WTC11 (cell line): ENCODE results near the gene ZFAND3. TPM values are rescaled to one million over a fixed set of nuclear protein-coding genes. Genes with fewer than 3 reads are reported as not detected.

Experiments used
- ATAC-seq: fragments of 200-7000 bp; cut with Tn5 transposase; 2 replicates; pipeline ENCODE4 v1.10.0; 2021; ENCODE audit warnings: mild to moderate bottlenecking, moderate library complexity
- CTCF ChIA-PET: fragments of 300-600 bp; sonication (Branson Sonifier 250); formaldehyde crosslinking; loops from one replicate; lab custom pipeline; 2021; ENCODE audit warnings: antibody characterized with exemption; lab: Charles Lee
- POLR2A ChIA-PET: fragments of 350-600 bp; sonication (Branson Sonifier 250); formaldehyde crosslinking; loops from one replicate; lab custom pipeline; 2021; ENCODE audit warnings: antibody characterized with exemption; lab: Charles Lee
- DNase-seq: peaks from one replicate; pipeline ENCODE4 v3.0.0; 2021; ENCODE audit warnings: low spot score
- H3K27ac Mint-ChIP-seq: 2 replicates; pipeline ENCODE4 v1.8.0; 2021; ENCODE audit warnings: mixed read lengths
- H3K27me3 Mint-ChIP-seq: 2 replicates; pipeline ENCODE4 v1.8.0; 2021; ENCODE audit warnings: low read depth, mild to moderate bottlenecking, moderate library complexity, mixed read lengths
- H3K36me3 Mint-ChIP-seq: 2 replicates; pipeline ENCODE4 v1.8.0; 2021; ENCODE audit warnings: mixed read lengths
- H3K4me1 Mint-ChIP-seq: 2 replicates; pipeline ENCODE4 v1.8.0; 2022; ENCODE audit warnings: mixed read lengths
- H3K4me3 Mint-ChIP-seq: 2 replicates; pipeline ENCODE4 v1.8.0; 2021; ENCODE audit warnings: mild to moderate bottlenecking, moderate library complexity, mixed read lengths
- H3K9me3 Mint-ChIP-seq: 2 replicates; pipeline ENCODE4 v1.8.0; 2021; ENCODE audit warnings: mixed read lengths
- FOXP1 ChIP-seq: sonication (generic); formaldehyde crosslinking; IDR thresholded peaks from 2 replicates; pipeline ENCODE4 v1.8.0; 2022; ENCODE audit warnings: missing genetic modification reagents, mild to moderate bottlenecking, moderate library complexity, borderline replicate concordance
- KAT7 ChIP-seq: sonication (generic); formaldehyde crosslinking; IDR thresholded peaks from 2 replicates; pipeline ENCODE4 v1.8.1; 2023; ENCODE audit warnings: missing genetic modification reagents, mild to moderate bottlenecking, borderline replicate concordance
- OVOL2 ChIP-seq: fragments of 250-450 bp; sonication (Bioruptor Pico); IDR thresholded peaks from 2 replicates; pipeline ENCODE4 v1.9.0; 2021; ENCODE audit warnings: mild to moderate bottlenecking, borderline replicate concordance
- RELA ChIP-seq: sonication (generic); formaldehyde crosslinking; IDR thresholded peaks from 2 replicates; pipeline ENCODE4 v1.8.1; 2022; ENCODE audit warnings: missing genetic modification reagents, mild to moderate bottlenecking, borderline replicate concordance
- TCF7 ChIP-seq: sonication (generic); formaldehyde crosslinking; IDR thresholded peaks from 2 replicates; pipeline ENCODE4 v1.8.0; 2022; ENCODE audit warnings: mild to moderate bottlenecking, low read depth, missing genetic modification reagents, moderate library complexity
- ZNF232 ChIP-seq: sonication (generic); formaldehyde crosslinking; IDR thresholded peaks from 2 replicates; pipeline ENCODE4 v1.8.0; 2022; ENCODE audit warnings: mild to moderate bottlenecking, missing genetic modification reagents
- ZNF671 ChIP-seq: fragments of 250-450 bp; sonication (Bioruptor Pico); IDR thresholded peaks from 2 replicates; pipeline ENCODE4 v1.8.0; 2021; ENCODE audit warnings: mild to moderate bottlenecking
- total RNA-seq: library from RNA; stranded (reverse); gene quantifications from 3 replicates; pipeline ENCODE4 v1.2.3, GENCODE V29; 2021
- TF ChIP-seq, protein P1 (sequence below): sonication (generic); formaldehyde crosslinking; IDR thresholded peaks from 2 replicates; pipeline ENCODE4 v1.8.1; 2023; ENCODE audit warnings: mild to moderate bottlenecking, missing genetic modification reagents
- TF ChIP-seq, protein P2 (sequence below): sonication (generic); formaldehyde crosslinking; IDR thresholded peaks from 2 replicates; pipeline ENCODE4 v1.8.0; 2023; ENCODE audit warnings: mild to moderate bottlenecking, missing genetic modification reagents
- TF ChIP-seq, protein P3 (sequence below): sonication (generic); formaldehyde crosslinking; IDR thresholded peaks from 2 replicates; pipeline ENCODE4 v1.8.1; 2023; ENCODE audit warnings: mild to moderate bottlenecking, missing genetic modification reagents
- TF ChIP-seq, protein P4 (sequence below): sonication (generic); formaldehyde crosslinking; IDR thresholded peaks from 2 replicates; pipeline ENCODE4 v1.8.0; 2022; ENCODE audit warnings: mild to moderate bottlenecking, missing genetic modification reagents
- TF ChIP-seq, protein P5 (sequence below): sonication (generic); formaldehyde crosslinking; IDR thresholded peaks from 2 replicates; pipeline ENCODE4 v1.8.1; 2022; ENCODE audit warnings: mild to moderate bottlenecking, moderate library complexity, missing genetic modification reagents
- TF ChIP-seq, protein P6 (sequence below): sonication (generic); formaldehyde crosslinking; IDR thresholded peaks from 2 replicates; pipeline ENCODE4 v1.8.1; 2022; ENCODE audit warnings: low read depth, missing genetic modification reagents, borderline replicate concordance
- TF ChIP-seq, protein P7 (sequence below): fragments of 250-450 bp; sonication (Bioruptor Pico); IDR thresholded peaks from 2 replicates; pipeline ENCODE4 v1.9.0; 2021; ENCODE audit warnings: moderate library complexity, mild to moderate bottlenecking, inconsistent platforms, borderline replicate concordance
- TF ChIP-seq, protein P8 (sequence below): sonication (generic); formaldehyde crosslinking; IDR thresholded peaks from 2 replicates; pipeline ENCODE4 v1.8.1; 2023; ENCODE audit warnings: mild to moderate bottlenecking, missing genetic modification reagents, borderline replicate concordance

The ZFAND3 gene
- total RNA-seq, 1 experiment from 2014 or later: 50.3 TPM

DNA sequence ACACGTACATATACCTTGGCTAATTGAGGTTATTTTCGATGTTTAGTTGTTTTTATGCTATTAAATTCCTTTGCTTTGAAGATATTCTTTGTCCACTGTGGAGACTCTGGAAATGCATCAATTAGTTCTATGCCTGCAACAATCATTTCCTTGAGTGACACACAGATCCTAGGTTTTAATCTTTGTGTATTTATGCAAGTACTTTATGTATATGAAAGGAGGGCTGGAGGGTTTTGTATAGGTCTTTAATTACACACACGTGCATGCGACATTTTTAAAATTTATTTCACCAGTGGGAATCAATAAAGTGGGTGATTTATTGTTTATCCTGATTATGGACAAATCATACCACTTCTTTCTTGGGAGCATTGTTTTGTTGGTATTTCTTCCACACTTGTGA lies 57.3 kb downstream of the ZFAND3 start (continued):
- TF ChIP-seq, protein P1, sequence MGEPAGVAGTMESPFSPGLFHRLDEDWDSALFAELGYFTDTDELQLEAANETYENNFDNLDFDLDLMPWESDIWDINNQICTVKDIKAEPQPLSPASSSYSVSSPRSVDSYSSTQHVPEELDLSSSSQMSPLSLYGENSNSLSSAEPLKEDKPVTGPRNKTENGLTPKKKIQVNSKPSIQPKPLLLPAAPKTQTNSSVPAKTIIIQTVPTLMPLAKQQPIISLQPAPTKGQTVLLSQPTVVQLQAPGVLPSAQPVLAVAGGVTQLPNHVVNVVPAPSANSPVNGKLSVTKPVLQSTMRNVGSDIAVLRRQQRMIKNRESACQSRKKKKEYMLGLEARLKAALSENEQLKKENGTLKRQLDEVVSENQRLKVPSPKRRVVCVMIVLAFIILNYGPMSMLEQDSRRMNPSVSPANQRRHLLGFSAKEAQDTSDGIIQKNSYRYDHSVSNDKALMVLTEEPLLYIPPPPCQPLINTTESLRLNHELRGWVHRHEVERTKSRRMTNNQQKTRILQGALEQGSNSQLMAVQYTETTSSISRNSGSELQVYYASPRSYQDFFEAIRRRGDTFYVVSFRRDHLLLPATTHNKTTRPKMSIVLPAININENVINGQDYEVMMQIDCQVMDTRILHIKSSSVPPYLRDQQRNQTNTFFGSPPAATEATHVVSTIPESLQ (CRISPR knock-in tag): no peak
- TF ChIP-seq, protein P2, sequence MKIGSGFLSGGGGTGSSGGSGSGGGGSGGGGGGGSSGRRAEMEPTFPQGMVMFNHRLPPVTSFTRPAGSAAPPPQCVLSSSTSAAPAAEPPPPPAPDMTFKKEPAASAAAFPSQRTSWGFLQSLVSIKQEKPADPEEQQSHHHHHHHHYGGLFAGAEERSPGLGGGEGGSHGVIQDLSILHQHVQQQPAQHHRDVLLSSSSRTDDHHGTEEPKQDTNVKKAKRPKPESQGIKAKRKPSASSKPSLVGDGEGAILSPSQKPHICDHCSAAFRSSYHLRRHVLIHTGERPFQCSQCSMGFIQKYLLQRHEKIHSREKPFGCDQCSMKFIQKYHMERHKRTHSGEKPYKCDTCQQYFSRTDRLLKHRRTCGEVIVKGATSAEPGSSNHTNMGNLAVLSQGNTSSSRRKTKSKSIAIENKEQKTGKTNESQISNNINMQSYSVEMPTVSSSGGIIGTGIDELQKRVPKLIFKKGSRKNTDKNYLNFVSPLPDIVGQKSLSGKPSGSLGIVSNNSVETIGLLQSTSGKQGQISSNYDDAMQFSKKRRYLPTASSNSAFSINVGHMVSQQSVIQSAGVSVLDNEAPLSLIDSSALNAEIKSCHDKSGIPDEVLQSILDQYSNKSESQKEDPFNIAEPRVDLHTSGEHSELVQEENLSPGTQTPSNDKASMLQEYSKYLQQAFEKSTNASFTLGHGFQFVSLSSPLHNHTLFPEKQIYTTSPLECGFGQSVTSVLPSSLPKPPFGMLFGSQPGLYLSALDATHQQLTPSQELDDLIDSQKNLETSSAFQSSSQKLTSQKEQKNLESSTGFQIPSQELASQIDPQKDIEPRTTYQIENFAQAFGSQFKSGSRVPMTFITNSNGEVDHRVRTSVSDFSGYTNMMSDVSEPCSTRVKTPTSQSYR (CRISPR knock-in tag): no peak

DNA sequence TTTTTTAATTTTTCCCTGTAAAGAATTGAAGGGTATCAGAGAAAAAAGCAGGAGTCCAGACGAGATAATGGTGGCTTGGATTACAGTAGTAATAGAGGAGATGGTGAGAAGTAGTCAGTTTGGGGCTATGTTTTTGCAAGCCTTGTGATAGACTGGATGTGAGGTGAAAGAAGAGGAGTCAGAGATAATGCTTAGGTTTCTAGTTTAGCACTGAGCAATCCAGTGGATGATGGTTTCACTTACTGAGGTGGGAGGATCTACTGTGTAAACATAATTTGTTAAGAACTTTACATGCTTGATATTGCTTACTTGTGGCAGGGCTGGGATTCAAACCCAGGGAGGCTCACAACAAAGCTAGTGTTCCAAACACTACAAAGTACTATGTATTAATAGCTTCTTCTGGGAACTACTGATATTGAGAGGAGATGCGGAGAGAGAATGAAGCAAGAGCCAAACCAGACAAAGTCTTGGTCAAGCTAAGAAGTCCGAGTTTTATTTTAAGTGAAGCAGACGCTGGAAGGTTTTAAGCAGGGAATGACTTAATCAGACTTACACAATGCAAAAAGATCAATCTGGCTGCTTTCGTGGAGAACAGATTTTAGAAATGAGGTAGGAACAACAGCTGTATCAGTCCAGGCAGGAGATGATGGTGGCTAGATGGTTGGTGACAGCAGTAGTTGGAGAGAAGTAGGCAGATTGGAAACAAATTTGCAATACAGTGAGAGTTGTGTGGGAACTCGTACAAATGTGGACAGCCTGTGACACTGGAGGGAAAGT lies 58.0 kb downstream of the ZFAND3 start:
- Mint-ChIP-seq H3K27ac (peak overlapping the region; percentile 17; the same call in 1 of the 2 replicates), H3K36me3 (no peaks in the 10 kb centered on the region), H3K27me3 (no peaks in the 10 kb centered on the region), H3K4me3 (no peak overlapping the region), H3K9me3 (no peaks in the 10 kb centered on the region), H3K4me1 (peaks cover 50% of the 10 kb centered on the region)
- ChIA-PET CTCF (no interaction called here), POLR2A (no interaction called here)
- DNase-seq (no peak), ATAC-seq (no peak)
- TF ChIP-seq RELA (no peak), TCF7 (CRISPR knock-in tag) (no peak), ZNF671 (CRISPR knock-in tag) (no peak)
- TF ChIP-seq, protein P3, sequence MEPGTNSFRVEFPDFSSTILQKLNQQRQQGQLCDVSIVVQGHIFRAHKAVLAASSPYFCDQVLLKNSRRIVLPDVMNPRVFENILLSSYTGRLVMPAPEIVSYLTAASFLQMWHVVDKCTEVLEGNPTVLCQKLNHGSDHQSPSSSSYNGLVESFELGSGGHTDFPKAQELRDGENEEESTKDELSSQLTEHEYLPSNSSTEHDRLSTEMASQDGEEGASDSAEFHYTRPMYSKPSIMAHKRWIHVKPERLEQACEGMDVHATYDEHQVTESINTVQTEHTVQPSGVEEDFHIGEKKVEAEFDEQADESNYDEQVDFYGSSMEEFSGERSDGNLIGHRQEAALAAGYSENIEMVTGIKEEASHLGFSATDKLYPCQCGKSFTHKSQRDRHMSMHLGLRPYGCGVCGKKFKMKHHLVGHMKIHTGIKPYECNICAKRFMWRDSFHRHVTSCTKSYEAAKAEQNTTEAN (CRISPR knock-in tag): no peak
- TF ChIP-seq, protein P4, sequence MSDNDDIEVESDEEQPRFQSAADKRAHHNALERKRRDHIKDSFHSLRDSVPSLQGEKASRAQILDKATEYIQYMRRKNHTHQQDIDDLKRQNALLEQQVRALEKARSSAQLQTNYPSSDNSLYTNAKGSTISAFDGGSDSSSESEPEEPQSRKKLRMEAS (CRISPR knock-in tag): no peak
- TF ChIP-seq, protein P5, sequence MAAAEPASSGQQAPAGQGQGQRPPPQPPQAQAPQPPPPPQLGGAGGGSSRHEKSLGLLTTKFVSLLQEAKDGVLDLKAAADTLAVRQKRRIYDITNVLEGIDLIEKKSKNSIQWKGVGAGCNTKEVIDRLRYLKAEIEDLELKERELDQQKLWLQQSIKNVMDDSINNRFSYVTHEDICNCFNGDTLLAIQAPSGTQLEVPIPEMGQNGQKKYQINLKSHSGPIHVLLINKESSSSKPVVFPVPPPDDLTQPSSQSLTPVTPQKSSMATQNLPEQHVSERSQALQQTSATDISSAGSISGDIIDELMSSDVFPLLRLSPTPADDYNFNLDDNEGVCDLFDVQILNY: no peak

DNA sequence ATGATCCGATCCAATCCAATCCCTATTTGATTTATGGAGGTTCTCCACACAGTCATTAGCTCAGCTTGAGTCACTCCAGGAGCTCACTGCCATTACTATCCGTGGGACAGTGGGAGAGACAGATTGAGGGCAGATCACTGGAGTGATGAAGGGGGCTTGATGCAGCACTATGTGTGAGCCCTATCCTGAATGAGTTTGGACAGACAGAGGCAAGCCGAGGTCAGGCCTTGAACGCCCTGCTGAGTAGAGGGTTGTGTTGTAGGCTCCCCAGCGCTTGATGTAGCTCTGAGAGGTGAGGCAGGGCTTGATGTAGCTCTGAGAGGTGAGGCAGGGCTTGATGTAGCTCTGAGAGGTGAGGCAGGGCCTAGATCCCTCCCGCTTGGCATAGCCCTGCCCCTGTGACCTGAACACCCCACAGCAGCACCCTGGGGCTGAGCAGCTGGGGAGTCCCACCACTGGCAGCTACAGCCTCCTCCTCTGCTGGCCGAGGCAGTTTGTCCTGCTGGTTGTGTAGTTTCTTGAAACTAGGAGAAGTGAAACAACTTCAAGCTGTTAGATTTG lies 58.7 kb downstream of the ZFAND3 start:
- DNase-seq (no peak), ATAC-seq (peak; percentile 52; the same call in 1 of the 2 replicates)
- Mint-ChIP-seq H3K27ac (no peak overlapping the region), H3K36me3 (no peaks in the 10 kb centered on the region), H3K4me1 (peaks cover 48% of the 10 kb centered on the region), H3K4me3 (no peak overlapping the region), H3K27me3 (peaks cover 2% of the 10 kb centered on the region; the same call in 1 of the 2 replicates), H3K9me3 (no peaks in the 10 kb centered on the region)
- ChIA-PET CTCF (interaction anchor here (0.6 kb wide), 1 partner anchor 8 kb away, joined by 3 read pairs; no protein-coding TSS in a partner anchor), POLR2A (interaction anchor here (0.9 kb wide), 1 partner anchor 10 kb away, joined by 3 read pairs; no protein-coding TSS in a partner anchor)
- no peak for TF ChIP-seq KAT7
- TF ChIP-seq, protein P6, sequence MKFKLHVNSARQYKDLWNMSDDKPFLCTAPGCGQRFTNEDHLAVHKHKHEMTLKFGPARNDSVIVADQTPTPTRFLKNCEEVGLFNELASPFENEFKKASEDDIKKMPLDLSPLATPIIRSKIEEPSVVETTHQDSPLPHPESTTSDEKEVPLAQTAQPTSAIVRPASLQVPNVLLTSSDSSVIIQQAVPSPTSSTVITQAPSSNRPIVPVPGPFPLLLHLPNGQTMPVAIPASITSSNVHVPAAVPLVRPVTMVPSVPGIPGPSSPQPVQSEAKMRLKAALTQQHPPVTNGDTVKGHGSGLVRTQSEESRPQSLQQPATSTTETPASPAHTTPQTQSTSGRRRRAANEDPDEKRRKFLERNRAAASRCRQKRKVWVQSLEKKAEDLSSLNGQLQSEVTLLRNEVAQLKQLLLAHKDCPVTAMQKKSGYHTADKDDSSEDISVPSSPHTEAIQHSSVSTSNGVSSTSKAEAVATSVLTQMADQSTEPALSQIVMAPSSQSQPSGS (CRISPR knock-in tag): no peak
- TF ChIP-seq ZNF232 (CRISPR knock-in tag): no peak
- TF ChIP-seq, protein P7, sequence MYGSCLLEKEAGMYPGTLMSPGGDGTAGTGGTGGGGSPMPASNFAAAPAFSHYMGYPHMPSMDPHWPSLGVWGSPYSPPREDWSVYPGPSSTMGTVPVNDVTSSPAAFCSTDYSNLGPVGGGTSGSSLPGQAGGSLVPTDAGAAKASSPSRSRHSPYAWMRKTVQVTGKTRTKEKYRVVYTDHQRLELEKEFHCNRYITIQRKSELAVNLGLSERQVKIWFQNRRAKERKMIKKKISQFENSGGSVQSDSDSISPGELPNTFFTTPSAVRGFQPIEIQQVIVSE (CRISPR knock-in tag): no peak
- TF ChIP-seq, protein P3 (CRISPR knock-in tag): no peak
- TF ChIP-seq, protein P8, sequence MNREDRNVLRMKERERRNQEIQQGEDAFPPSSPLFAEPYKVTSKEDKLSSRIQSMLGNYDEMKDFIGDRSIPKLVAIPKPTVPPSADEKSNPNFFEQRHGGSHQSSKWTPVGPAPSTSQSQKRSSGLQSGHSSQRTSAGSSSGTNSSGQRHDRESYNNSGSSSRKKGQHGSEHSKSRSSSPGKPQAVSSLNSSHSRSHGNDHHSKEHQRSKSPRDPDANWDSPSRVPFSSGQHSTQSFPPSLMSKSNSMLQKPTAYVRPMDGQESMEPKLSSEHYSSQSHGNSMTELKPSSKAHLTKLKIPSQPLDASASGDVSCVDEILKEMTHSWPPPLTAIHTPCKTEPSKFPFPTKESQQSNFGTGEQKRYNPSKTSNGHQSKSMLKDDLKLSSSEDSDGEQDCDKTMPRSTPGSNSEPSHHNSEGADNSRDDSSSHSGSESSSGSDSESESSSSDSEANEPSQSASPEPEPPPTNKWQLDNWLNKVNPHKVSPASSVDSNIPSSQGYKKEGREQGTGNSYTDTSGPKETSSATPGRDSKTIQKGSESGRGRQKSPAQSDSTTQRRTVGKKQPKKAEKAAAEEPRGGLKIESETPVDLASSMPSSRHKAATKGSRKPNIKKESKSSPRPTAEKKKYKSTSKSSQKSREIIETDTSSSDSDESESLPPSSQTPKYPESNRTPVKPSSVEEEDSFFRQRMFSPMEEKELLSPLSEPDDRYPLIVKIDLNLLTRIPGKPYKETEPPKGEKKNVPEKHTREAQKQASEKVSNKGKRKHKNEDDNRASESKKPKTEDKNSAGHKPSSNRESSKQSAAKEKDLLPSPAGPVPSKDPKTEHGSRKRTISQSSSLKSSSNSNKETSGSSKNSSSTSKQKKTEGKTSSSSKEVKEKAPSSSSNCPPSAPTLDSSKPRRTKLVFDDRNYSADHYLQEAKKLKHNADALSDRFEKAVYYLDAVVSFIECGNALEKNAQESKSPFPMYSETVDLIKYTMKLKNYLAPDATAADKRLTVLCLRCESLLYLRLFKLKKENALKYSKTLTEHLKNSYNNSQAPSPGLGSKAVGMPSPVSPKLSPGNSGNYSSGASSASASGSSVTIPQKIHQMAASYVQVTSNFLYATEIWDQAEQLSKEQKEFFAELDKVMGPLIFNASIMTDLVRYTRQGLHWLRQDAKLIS (CRISPR knock-in tag): no peak
- TF ChIP-seq FOXP1: no peak
- TF ChIP-seq OVOL2 (CRISPR knock-in tag): no peak
